Activated gamma-delta T cell (primary cell): Measurements from ENCODE around the gene FEM1A.

Source experiments
- DNase-seq: peaks from one replicate; lab custom pipeline; 2025; lab: John Stamatoyannopoulos, UW

Gene FEM1A

DNA sequence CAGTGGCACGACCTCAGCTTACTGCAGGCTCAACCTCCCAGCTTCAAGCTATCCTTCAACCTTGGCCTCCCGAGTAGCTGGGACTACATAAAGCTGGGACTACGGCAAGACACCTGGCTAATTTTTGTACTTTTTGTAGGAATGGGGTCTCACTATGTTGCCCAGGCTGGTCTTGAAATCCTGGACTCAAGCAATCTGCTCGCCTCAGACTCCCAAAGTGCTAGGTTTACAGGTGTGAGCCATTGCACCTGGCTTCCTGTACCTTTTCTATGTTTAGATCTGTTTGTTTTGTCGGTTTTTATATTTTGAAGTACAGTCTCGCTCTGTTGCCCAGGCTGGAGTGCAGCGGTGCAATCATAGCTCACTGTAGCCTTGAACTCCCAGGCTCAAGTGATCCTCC lies 57.5 kb downstream of the FEM1A start:
- no peak for DNase-seq
